Neural progenitor cell (in vitro differentiated cells): ENCODE results near the gene ITIH2. TPM values are rescaled to one million over a fixed set of nuclear protein-coding genes. Genes with fewer than 3 reads are reported as not detected.

Experiments used
- DNase-seq: peaks from one replicate; pipeline ENCODE4 v3.0.0-alpha.2; 2016; ENCODE audit warnings: low spot score
- H2AFZ ChIP-seq: fragments of 200-600 bp; sonication (generic); replicated peaks from 2 replicates; pipeline ENCODE4 v1.6.1; 2016; ENCODE audit warnings: antibody characterized with exemption
- H3F3A ChIP-seq: fragments of 200-600 bp; sonication (generic); 2 replicates; pipeline ENCODE4 v1.6.1; 2016; ENCODE audit warnings: antibody characterized with exemption, low read depth
- H3K27ac ChIP-seq: fragments of 200-600 bp; sonication (generic); 2 replicates; pipeline ENCODE4 v1.5.1; 2016; ENCODE audit warnings: mild to moderate bottlenecking
- H3K27me3 ChIP-seq: fragments of 200-600 bp; sonication (generic); 2 replicates; pipeline ENCODE4 v1.6.1; 2016; ENCODE audit warnings: mild to moderate bottlenecking, moderate library complexity
- H3K36me3 ChIP-seq: fragments of 200-600 bp; sonication (generic); 2 replicates; pipeline ENCODE4 v1.5.1; 2016
- H3K4me1 ChIP-seq: fragments of 200-600 bp; sonication (generic); 2 replicates; pipeline ENCODE4 v1.6.1; 2016; ENCODE audit warnings: mixed run types
- H3K4me2 ChIP-seq: fragments of 200-600 bp; sonication (generic); 2 replicates; pipeline ENCODE4 v1.6.1; 2016
- H3K4me3 ChIP-seq: fragments of 200-600 bp; sonication (generic); 2 replicates; pipeline ENCODE4 v1.5.1; 2016
- H3K79me2 ChIP-seq: fragments of 200-600 bp; sonication (generic); 2 replicates; pipeline ENCODE4 v1.6.1; 2016; ENCODE audit warnings: low read depth
- H3K9ac ChIP-seq: fragments of 200-600 bp; sonication (generic); 2 replicates; pipeline ENCODE4 v1.6.1; 2016
- H3K9me3 ChIP-seq: fragments of 200-600 bp; sonication (generic); 2 replicates; pipeline ENCODE4 v1.5.1; 2016; ENCODE audit warnings: low read depth
- H4K20me1 ChIP-seq: fragments of 200-600 bp; sonication (generic); 2 replicates; pipeline ENCODE4 v1.6.1; 2016; ENCODE audit warnings: low read depth
- H3K27ac Mint-ChIP-seq: 3 replicates; pipeline ENCODE4 v1.8.0; 2021; ENCODE audit warnings: mixed read lengths
- H3K27me3 Mint-ChIP-seq: 2 replicates; pipeline ENCODE4 v1.8.0; 2022; ENCODE audit warnings: low read depth, mild to moderate bottlenecking, inconsistent platforms, moderate library complexity, mixed read lengths; ENCODE audit not compliant: insufficient read depth
- H3K36me3 Mint-ChIP-seq: 3 replicates; pipeline ENCODE4 v1.8.0; 2021; ENCODE audit warnings: mixed read lengths
- H3K4me1 Mint-ChIP-seq: 3 replicates; pipeline ENCODE4 v1.8.0; 2021; ENCODE audit warnings: mixed read lengths
- H3K4me3 Mint-ChIP-seq: 3 replicates; pipeline ENCODE4 v1.8.0; 2021; ENCODE audit warnings: mild to moderate bottlenecking, moderate library complexity, mixed read lengths
- H3K9me3 Mint-ChIP-seq: 3 replicates; pipeline ENCODE4 v1.8.0; 2020; ENCODE audit warnings: mixed read lengths
- EZH2 ChIP-seq: fragments of 200-600 bp; sonication (generic); IDR thresholded peaks from 2 replicates; pipeline ENCODE4 v1.6.1; 2017; ENCODE audit warnings: antibody characterized with exemption, mild to moderate bottlenecking, moderate library complexity
- EZH2phosphoT487 ChIP-seq: fragments of 200-600 bp; sonication (generic); IDR thresholded peaks from 2 replicates; pipeline ENCODE4 v1.6.1; 2017; ENCODE audit warnings: antibody characterized with exemption
- total RNA-seq: library from RNA; depleted of rRNA; stranded (reverse); fragments of >200 nt; gene quantifications from 2 replicates; pipeline ENCODE4 v1.2.3, GENCODE V29; 2015; ENCODE audit warnings: low replicate concordance
- TF ChIP-seq, protein P1 (sequence below): fragments of 200-600 bp; sonication (generic); IDR thresholded peaks from 2 replicates; pipeline ENCODE4 v1.5.1; 2017; ENCODE audit warnings: antibody characterized with exemption, mild to moderate bottlenecking

ITIH2 gene
- total RNA-seq, 1 donor from 2014 or later = not detected

- TF ChIP-seq, protein P1, sequence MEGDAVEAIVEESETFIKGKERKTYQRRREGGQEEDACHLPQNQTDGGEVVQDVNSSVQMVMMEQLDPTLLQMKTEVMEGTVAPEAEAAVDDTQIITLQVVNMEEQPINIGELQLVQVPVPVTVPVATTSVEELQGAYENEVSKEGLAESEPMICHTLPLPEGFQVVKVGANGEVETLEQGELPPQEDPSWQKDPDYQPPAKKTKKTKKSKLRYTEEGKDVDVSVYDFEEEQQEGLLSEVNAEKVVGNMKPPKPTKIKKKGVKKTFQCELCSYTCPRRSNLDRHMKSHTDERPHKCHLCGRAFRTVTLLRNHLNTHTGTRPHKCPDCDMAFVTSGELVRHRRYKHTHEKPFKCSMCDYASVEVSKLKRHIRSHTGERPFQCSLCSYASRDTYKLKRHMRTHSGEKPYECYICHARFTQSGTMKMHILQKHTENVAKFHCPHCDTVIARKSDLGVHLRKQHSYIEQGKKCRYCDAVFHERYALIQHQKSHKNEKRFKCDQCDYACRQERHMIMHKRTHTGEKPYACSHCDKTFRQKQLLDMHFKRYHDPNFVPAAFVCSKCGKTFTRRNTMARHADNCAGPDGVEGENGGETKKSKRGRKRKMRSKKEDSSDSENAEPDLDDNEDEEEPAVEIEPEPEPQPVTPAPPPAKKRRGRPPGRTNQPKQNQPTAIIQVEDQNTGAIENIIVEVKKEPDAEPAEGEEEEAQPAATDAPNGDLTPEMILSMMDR = no peak
- TF ChIP-seq EZH2phosphoT487 (no peak), EZH2 (no peak)
- Histone ChIP-seq H4K20me1 (no peaks in the 10 kb centered on the region), H3K27ac (no peak overlapping the region), H3K79me2 (no peaks in the 10 kb centered on the region), H3K36me3 (no peaks in the 10 kb centered on the region), H2AFZ (no peak overlapping the region), H3K4me1 (no peaks in the 10 kb centered on the region), H3K4me2 (no peak overlapping the region), H3K4me3 (no peak overlapping the region), H3K9me3 (no peaks in the 10 kb centered on the region), H3F3A (no peaks in the 10 kb centered on the region), H3K27me3 (no peaks in the 10 kb centered on the region), H3K9ac (no peak overlapping the region)
- no peak for DNase-seq
- Mint-ChIP-seq H3K4me3 (no peak overlapping the region), H3K27ac (no peak overlapping the region), H3K9me3 (peaks cover 6% of the 10 kb centered on the region), H3K27me3 (peaks cover 6% of the 10 kb centered on the region), H3K36me3 (no peaks in the 10 kb centered on the region), H3K4me1 (no peaks in the 10 kb centered on the region)
Observed at GRCh38 chr10:7715515-7715914, 12.4 kb downstream of the ITIH2 start.

- H3K36me3 ChIP-seq = no peaks in the 10 kb centered on the region
- no peaks in the 10 kb centered on the region for H3F3A ChIP-seq
- no peak overlapping the region for H3K9ac ChIP-seq
- H3K4me1 ChIP-seq = no peaks in the 10 kb centered on the region
- H3K4me2 ChIP-seq = no peak overlapping the region
- peaks cover 6% of the 10 kb centered on the region for H3K27me3 Mint-ChIP-seq
- H2AFZ ChIP-seq = no peak overlapping the region
- H3K4me3 Mint-ChIP-seq = no peak overlapping the region
- TF ChIP-seq EZH2phosphoT487 = no peak
- TF ChIP-seq EZH2 = no peak
- TF ChIP-seq, protein P1 = no peak
- H3K27ac Mint-ChIP-seq = no peak overlapping the region
- no peaks in the 10 kb centered on the region for H3K9me3 ChIP-seq
- no peaks in the 10 kb centered on the region for H3K4me1 Mint-ChIP-seq
- H3K36me3 Mint-ChIP-seq = no peaks in the 10 kb centered on the region
- no peaks in the 10 kb centered on the region for H3K27me3 ChIP-seq
- H3K4me3 ChIP-seq = no peak overlapping the region
- DNase-seq = no peak
- no peaks in the 10 kb centered on the region for H3K79me2 ChIP-seq
- no peak overlapping the region for H3K27ac ChIP-seq
- peaks cover 3% of the 10 kb centered on the region for H3K9me3 Mint-ChIP-seq
- H4K20me1 ChIP-seq = no peaks in the 10 kb centered on the region
Observed at GRCh38 chr10:7717767-7718166, 14.7 kb downstream of the ITIH2 start.

DNA sequence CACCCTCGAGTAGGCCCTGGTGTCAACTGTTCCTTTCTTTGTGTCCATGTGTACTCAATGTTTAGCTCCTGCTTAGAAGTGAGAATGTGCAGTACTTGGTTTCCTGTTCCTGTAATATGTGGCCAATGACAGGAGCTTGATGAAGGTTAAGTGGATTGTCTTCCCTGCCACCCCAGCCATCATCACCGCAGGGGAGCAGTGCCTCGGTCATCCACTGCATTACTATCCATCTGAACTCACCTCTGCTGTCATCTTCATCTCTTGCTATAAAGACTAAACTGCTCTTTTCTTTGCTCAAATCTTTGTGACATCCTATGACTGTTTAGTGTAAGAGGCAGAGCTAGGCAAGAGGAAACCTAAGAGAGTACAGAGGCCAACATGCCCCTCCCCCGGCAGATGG, 15.6 kb downstream of the ITIH2 start:
- no peak overlapping the region for H3K4me3 ChIP-seq
- no peak overlapping the region for H3K9ac ChIP-seq
- no peaks in the 10 kb centered on the region for H3K9me3 ChIP-seq
- no peaks in the 10 kb centered on the region for H3K4me1 Mint-ChIP-seq
- H3K27ac ChIP-seq = no peak overlapping the region
- H3K27me3 ChIP-seq = no peaks in the 10 kb centered on the region
- H3K4me1 ChIP-seq = no peaks in the 10 kb centered on the region
- H3K4me2 ChIP-seq = no peak overlapping the region
- no peak overlapping the region for H3K4me3 Mint-ChIP-seq
- no peaks in the 10 kb centered on the region for H3F3A ChIP-seq
- no peaks in the 10 kb centered on the region for H3K36me3 ChIP-seq
- no peak overlapping the region for H2AFZ ChIP-seq
- no peak for TF ChIP-seq EZH2
- no peak for TF ChIP-seq EZH2phosphoT487
- TF ChIP-seq, protein P1 = no peak
- H3K27ac Mint-ChIP-seq = no peak overlapping the region
- H3K27me3 Mint-ChIP-seq = peaks cover 6% of the 10 kb centered on the region
- no peaks in the 10 kb centered on the region for H3K36me3 Mint-ChIP-seq
- H3K79me2 ChIP-seq = no peaks in the 10 kb centered on the region
- peaks cover 3% of the 10 kb centered on the region for H3K9me3 Mint-ChIP-seq
- no peak for DNase-seq
- no peaks in the 10 kb centered on the region for H4K20me1 ChIP-seq
